Activated gamma-delta T cell treated with Interleukin-2 at 50 U/mL for 16 hours (primary cell): ENCODE measurements around the gene HIRIP3.

Experiments
- DNase-seq: peaks from one replicate; pipeline ENCODE4 v3.0.0-alpha.2; 2020

The HIRIP3 gene

GRCh38 chr16:29996766-29997250 lies 1.4 kb upstream of the HIRIP3 start:
- no peak for DNase-seq

GRCh38 chr16:29995911-29996765 lies 721 bp upstream of the HIRIP3 start, which contains the start of gene INO80E:
TSS of gene INO80E (plus strand) at chr16:29996241. CDS start at chr16:29996311, 70 bp downstream.
- DNase-seq, result peak; percentile 99

GRCh38 chr16:29994600-29995323 lies 655 bp downstream of the HIRIP3 start:
- DNase-seq, result no peak

DNA sequence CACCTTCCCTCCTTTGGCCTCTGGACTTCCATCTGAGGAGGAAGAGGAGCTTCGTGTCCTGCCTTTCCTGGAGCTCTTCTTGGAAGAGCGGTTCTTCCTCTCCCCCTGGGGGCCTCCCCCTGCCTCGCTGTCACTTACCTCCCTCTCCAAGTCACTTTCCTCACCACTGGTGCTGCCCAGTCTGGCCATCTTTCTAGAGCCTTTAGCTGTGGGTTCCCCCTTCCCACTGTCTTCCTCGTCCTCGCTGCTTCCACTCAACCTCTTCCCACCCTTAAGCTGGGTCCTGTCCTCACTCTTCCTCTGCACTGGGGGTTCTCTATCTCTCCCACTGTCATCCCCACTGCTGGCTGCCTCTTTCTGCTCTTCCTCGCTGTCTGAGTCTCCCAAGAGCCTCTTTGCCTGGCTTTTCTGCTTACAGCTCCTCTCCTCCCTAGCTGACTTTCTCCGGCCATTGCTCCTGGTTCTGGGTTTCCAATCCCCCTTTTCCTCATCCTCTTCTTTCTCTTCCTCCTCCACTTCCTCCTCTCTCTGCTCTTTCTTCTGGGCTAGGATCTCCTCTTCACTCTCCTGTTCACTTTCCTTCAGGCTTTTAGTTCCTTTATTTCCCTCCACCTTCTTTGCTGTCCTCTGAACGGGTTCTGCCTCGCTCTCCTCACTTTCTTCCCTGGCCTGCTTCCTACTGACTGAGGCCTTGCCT lies 1.4 kb downstream of the HIRIP3 start:
- DNase-seq, result no peak

DNA sequence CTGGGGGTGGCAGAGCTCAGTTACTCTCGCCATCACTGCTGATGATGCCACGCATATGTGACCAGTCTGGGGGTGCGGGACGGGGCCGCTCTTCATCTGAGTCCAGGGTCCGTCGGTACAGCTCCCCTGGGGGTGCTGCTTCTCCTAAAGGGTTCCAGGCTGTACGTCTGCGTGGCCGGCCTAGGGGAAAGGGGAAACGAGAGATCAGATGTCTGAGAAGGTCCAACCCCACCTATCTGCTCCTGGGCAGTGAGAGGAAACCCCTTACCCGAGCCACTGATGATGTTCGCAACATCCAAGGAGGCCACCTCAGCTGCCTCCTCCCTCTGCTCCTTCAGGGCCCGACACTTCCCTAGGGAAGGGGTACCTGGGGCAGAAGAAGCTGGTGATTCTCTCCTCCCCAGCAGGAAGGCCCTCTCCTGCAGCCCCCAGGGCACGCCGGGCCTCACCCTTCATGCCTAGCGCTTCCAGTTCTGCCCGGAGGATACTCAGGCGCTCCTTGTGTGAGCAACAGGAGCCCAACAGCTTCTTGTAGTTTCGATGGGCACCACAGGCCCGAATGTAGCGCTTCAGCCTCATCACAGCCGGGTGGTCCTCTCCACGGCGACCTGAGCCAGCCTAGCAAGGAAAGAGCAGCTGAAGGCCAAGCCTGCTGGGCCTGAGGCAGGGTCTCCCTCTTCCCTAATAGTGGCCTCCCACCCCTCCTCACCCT lies 2.1 kb downstream of the HIRIP3 start:
- DNase-seq, result no peak

GRCh38 chr16:29992344-29992967 lies 3.0 kb downstream of the HIRIP3 start:
- no peak for DNase-seq

DNA sequence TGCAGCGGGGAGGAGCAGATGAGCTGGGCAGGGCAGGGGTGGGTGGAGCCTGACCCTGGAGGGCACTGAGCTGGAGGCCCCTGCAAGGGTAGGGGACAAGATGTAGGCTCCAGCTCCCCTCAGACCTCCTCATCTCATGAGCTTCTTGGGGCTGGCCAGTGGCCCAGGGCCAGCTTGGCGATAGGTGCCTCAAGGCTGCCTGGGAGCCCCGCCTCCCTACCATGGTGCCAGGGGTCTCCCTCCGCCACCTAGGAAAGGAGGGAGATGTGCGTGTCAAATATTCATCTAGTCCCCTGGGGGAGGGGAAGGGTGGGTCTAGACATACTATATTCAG lies 3.9 kb downstream of the HIRIP3 start:
- DNase-seq, result no peak

DNA sequence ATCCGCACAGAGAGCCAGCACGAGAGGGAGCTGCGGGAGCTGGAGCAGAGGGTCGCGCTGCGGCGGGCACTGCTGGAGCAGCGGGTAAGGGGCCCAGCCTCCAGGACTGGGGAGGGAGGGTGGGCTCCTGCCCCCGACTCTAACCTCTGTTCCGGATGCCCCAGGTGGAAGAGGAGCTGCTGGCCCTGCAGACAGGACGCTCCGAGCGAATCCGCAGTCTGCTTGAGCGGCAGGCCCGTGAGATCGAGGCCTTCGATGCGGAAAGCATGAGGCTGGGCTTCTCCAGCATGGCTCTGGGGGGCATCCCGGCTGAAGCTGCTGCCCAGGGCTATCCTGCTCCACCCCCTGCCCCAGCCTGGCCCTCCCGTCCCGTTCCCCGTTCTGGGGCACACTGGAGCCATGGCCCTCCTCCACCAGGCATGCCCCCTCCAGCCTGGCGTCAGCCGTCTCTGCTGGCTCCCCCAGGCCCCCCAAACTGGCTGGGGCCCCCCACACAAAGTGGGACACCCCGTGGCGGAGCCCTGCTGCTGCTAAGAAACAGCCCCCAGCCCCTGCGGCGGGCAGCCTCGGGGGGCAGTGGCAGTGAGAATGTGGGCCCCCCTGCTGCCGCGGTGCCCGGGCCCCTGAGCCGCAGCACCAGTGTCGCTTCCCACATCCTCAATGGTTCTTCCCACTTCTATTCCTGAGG lies 4.4 kb downstream of the HIRIP3 start:
- no peak for DNase-seq

DNA sequence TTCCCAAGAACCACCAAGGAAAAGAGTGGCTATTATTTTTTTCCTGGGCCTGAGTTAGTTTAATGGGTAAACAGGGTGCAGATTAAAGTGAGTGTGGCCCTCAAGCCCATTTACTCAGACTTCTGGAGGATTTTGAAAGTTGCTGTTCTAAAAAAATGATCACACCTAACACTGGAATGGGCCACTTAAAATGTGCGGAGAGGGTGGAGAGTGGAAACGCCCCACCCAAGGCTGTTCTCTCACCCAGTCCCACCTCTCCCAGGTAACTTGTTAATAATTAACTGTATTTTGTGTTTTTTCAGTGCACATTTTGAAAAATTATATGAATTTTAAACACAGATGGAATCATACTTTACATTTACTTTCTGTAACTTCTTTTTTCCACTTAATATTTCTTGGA lies 5.4 kb downstream of the HIRIP3 start:
- DNase-seq, result no peak

- DNase-seq, result no peak
Observed at GRCh38 chr16:29989111-29989858, 6.1 kb downstream of the HIRIP3 start.

DNA sequence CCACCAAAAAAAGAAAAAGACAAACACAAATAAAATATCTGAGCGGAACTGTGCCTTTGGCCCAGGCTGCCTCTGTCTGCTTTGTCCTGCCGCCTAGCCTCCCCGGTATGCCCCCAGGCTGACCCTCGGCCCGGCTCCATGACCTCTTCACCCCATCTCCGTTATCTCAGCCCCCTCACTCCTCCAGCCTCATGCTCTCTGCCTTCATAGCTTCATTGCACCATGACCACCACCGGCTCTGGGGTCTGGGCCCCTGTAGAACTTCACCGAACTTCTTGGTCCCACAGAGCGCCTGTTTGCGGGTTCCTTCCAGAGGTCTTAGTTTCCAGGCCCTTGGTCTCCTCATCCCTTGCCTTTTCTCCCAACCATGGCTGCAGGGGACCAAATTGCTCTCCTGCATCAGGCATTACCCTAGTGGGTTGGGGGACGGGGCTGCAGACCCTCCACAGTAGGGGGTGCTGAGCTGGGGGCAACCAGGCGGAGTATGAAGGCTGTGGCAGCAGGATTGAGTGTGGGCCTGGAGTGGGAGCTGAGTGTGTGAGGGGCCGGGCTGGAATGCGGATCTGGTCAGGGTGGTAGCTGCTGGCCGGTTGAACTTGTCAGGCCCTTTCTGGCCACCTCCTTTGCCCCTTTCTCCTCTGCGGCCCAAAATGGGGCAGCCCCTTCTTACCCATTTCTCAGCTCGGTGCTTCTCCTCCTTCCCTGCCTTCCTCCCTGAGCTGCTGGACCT lies 6.9 kb downstream of the HIRIP3 start:
- DNase-seq, result no peak

- no peak for DNase-seq
Observed at GRCh38 chr16:29987371-29988085, 7.9 kb downstream of the HIRIP3 start.

GRCh38 chr16:29986931-29987330 lies 8.5 kb downstream of the HIRIP3 start:
- DNase-seq, result no peak

- DNase-seq, result no peak
Observed at GRCh38 chr16:29986231-29986630, 9.2 kb downstream of the HIRIP3 start.

DNA sequence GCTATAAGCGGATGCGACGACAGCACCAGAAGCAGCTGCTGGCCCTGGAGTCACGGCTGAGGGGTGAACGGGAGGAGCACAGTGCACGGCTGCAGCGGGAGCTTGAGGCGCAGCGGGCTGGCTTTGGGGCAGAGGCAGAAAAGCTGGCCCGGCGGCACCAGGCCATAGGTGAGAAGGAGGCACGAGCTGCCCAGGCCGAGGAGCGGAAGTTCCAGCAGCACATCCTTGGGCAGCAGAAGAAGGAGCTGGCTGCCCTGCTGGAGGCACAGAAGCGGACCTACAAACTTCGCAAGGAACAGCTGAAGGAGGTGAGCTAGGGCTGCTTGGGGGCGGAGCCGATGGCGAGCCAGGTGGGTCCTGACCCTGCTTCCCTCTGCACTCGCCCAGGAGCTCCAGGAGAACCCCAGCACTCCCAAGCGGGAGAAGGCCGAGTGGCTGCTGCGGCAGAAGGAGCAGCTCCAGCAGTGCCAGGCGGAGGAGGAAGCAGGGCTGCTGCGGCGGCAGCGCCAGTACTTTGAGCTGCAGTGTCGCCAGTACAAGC lies 10.1 kb downstream of the HIRIP3 start:
- DNase-seq, result no peak

DNA sequence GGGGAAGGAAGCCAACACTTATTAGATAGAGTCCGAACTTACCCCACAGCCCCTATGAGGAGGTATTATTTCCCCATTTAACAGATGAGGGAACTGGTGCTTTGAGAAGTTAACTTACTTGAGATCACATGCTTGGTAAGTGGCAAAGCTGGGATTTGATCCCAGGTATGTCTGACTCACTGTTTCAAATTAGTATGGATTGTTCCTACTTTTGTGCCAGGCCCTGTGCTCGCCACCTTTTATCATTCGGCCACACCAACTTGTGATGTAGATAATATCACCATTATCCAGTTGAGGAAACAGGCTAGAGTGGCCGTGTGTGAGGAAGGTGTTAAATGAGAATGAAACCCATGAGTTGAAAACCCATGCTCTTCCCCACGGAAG lies 10.7 kb downstream of the HIRIP3 start:
- DNase-seq, result no peak

- DNase-seq, result no peak
Observed at GRCh38 chr16:29984137-29984763, 11.2 kb downstream of the HIRIP3 start.

DNA sequence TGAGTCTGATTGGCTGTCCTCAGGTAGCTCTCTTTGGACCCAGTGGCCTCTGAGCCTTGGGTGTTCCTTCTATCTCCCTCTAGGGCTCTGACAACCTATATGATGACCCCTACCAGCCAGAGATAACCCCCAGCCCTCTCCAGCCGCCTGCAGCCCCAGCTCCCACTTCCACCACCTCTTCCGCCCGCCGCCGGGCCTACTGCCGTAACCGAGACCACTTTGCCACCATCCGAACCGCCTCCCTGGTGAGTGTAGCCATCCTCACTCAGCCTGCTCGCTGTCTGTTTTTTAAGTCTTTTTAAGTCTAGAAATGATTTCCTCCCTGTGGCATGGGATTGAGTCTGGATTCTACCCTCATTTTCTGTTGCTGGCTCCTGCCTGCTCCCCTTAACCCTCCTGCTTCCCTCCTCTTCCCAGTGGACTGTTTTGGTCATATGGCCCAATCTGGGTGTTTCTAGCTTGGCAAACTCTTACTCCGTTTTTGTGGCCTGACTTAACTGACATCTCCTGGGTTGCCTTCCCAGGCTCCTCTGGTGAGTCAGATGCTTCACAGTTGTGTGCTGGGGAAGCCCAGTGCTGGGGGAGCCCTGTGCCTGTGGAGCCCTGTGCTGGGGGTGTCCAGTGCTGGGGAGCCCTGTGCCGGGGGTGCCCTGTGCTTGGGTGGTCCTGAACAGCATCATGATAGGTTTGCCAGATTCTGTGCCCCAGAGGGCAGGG lies 11.8 kb downstream of the HIRIP3 start:
- DNase-seq, result no peak
